SJSA1 (cell line): ENCODE measurements around the gene ZXDC. TPM values are rescaled to one million over a fixed set of nuclear protein-coding genes. Genes with fewer than 3 reads are reported as not detected.

Experiments used
- DNase-seq, 2 experiments: peaks; one replicate each; pipeline ENCODE4 v3.0.0-alpha.2; 2015 to 2020; ENCODE audit warnings: low spot score in 2 of 2, low read depth in 1 of 2
- H3K27ac ChIP-seq: fragments of 250-450 bp; sonication (Bioruptor Pico); 2 replicates; pipeline ENCODE4 v1.5.1; 2020; ENCODE audit warnings: mild to moderate bottlenecking, moderate library complexity
- H3K27me3 ChIP-seq: fragments of 250-450 bp; sonication (Bioruptor Pico); replicated peaks from 2 replicates; pipeline ENCODE4 v1.5.1; 2020; ENCODE audit warnings: mild to moderate bottlenecking, moderate library complexity
- H3K36me3 ChIP-seq: fragments of 250-450 bp; sonication (Bioruptor Pico); 2 replicates; pipeline ENCODE4 v1.5.1; 2020; ENCODE audit warnings: mild to moderate bottlenecking
- H3K4me1 ChIP-seq: fragments of 250-450 bp; sonication (Bioruptor Pico); replicated peaks from 2 replicates; pipeline ENCODE4 v1.6.1; 2021; ENCODE audit warnings: mild to moderate bottlenecking
- H3K4me3 ChIP-seq: fragments of 250-450 bp; sonication (Bioruptor Pico); 2 replicates; pipeline ENCODE4 v1.5.1; 2020; ENCODE audit warnings: mild to moderate bottlenecking
- H3K9me3 ChIP-seq: fragments of 250-450 bp; sonication (Bioruptor Pico); replicated peaks from 2 replicates; pipeline ENCODE4 v1.5.1; 2020; ENCODE audit warnings: mild to moderate bottlenecking
- total RNA-seq: library from RNA; depleted of rRNA; stranded (reverse); fragments of >200 nt; shearing (Covaris generic); gene quantifications from 2 replicates; pipeline ENCODE4 v1.2.3, GENCODE V29; 2014

The ZXDC gene
- total RNA-seq, 1 experiment from 2014 or later = 14.0 TPM

DNA sequence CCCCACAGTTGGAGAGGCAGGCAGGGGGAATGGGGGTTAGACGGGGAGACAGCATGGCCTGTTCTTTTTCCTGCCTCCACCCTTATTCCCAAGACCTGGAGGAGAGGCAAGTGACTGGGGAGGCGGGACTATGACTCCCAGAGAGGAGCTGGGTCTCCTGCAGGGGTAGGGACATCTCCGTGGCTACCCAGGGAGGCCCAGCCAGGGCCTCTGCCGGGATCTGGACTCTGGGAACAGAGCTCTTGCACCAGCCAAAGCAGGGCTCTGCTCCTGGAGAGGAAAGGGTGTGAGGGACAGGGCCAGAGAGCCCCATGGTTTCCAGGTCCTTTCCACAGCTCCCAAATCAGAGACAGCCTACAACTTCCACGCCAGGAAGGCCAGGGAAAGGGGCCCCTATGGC, 58.2 kb downstream of the ZXDC start:
- Histone ChIP-seq H3K36me3 (no peaks in the 10 kb centered on the region), H3K27me3 (no peaks in the 10 kb centered on the region; the same call in 1 of the 2 replicates), H3K4me3 (no peak overlapping the region), H3K27ac (no peak overlapping the region), H3K9me3 (no peaks in the 10 kb centered on the region), H3K4me1 (no peaks in the 10 kb centered on the region)
- DNase-seq = no peak

DNA sequence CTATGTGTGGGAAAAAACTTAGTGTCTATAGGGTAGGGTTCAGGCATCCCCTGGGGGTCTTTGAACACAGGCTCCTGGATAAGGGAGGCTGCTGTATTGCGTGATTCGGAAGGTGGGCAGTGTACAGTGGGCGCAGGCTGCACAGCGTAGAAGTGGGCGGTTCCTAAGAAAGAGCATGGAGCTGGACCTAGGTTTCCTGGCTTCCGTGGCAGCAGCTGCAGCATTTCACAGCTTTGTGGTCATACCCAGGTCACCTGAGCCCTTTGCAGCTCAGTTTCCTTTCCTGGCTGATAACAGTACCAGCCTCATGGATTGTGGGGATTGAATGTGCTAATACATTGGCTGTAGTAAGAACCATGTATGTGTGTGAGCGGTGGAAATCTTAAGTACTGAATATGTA, 58.7 kb downstream of the ZXDC start:
- Histone ChIP-seq H3K27me3 (no peaks in the 10 kb centered on the region; the same call in 1 of the 2 replicates), H3K4me3 (no peak overlapping the region), H3K36me3 (no peaks in the 10 kb centered on the region), H3K9me3 (no peaks in the 10 kb centered on the region), H3K27ac (no peak overlapping the region), H3K4me1 (no peaks in the 10 kb centered on the region)
- DNase-seq = no peak

DNA sequence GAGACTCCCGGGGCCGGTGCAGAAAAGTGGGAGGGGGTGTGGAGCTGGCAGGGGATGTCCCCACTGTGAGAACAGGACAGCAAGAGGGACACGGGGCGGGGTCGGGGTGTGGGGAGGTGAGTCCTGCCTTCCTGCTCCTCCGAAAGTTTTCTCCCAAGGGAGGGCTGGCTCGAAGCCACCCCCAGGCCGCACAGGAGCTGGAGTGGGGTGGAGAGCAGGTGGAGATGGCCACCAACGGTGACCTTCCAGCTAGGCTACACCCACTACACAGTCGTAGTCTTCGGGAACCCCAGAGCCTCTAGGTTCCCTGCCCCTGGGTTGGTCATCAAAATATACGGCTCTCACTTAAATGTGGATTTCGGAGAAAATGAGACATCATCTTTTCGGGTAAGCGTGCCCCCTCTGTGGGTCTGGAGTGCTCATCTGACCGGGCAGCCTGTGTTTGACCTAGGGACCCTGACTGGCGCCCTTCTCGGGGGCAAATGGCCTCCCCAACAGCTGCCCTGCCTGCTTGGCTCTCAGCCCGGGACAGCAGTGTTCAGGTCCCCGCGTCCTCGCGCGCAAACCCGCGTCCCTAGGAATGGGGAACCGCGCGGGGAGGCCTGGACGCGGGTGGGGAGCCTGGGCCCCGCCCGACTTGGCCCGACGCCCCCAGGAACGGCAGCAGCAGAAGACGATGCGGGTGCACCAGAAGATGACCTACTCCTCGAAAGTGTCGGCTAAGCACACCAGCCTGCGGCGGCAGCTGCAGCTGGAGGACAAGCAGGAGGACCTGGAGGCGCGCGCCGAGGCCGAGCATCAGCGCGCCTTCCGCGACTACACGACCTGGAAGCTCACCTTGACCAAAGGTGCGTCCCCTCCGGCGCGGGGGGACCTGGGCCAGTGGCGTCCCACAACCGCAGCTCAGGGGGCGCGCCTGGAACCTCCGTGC, 59.8 kb downstream of the ZXDC start:
- no peak overlapping the region for H3K4me3 ChIP-seq
- peak in 1 of 2 experiments; percentile 34 for DNase-seq
- H3K27me3 ChIP-seq = no peaks in the 10 kb centered on the region; the same call in 1 of the 2 replicates
- H3K4me1 ChIP-seq = no peaks in the 10 kb centered on the region
- H3K36me3 ChIP-seq = no peaks in the 10 kb centered on the region
- H3K27ac ChIP-seq = no peak overlapping the region
- no peaks in the 10 kb centered on the region for H3K9me3 ChIP-seq

- peaks cover 3% of the 10 kb centered on the region; the same call in 1 of the 2 replicates for H3K27me3 ChIP-seq
- DNase-seq = peak in 1 of 2 experiments; percentile 35
- no peaks in the 10 kb centered on the region for H3K4me1 ChIP-seq
Observed at GRCh38 chr3:126414961-126415660, 60.6 kb downstream of the ZXDC start.

GRCh38 chr3:126414406-126414805, 61.3 kb downstream of the ZXDC start:
- Histone ChIP-seq H3K36me3 (no peaks in the 10 kb centered on the region), H3K27ac (no peak overlapping the region), H3K27me3 (peaks cover 3% of the 10 kb centered on the region; the same call in 1 of the 2 replicates), H3K4me3 (no peak overlapping the region), H3K4me1 (no peaks in the 10 kb centered on the region), H3K9me3 (no peaks in the 10 kb centered on the region)
- no peak for DNase-seq

More at GRCh38 chr3:126414961-126415660, 60.6 kb downstream of the ZXDC start:
- no peak overlapping the region for H3K27ac ChIP-seq
- H3K36me3 ChIP-seq = no peaks in the 10 kb centered on the region
- no peaks in the 10 kb centered on the region for H3K9me3 ChIP-seq
- H3K4me3 ChIP-seq = no peak overlapping the region

GRCh38 chr3:126413693-126414080, 62.0 kb downstream of the ZXDC start:
- no peaks in the 10 kb centered on the region for H3K36me3 ChIP-seq
- peak in 1 of 2 experiments; percentile 24 for DNase-seq
- H3K27ac ChIP-seq = no peak overlapping the region
- no peaks in the 10 kb centered on the region for H3K4me1 ChIP-seq
- H3K9me3 ChIP-seq = no peaks in the 10 kb centered on the region
- peaks cover 3% of the 10 kb centered on the region; the same call in 1 of the 2 replicates for H3K27me3 ChIP-seq
- no peak overlapping the region for H3K4me3 ChIP-seq

GRCh38 chr3:126412841-126413692, 62.6 kb downstream of the ZXDC start:
- Histone ChIP-seq H3K27me3 (peaks cover 3% of the 10 kb centered on the region; the same call in 1 of the 2 replicates), H3K27ac (no peak overlapping the region), H3K4me1 (no peaks in the 10 kb centered on the region), H3K4me3 (no peak overlapping the region), H3K9me3 (no peaks in the 10 kb centered on the region), H3K36me3 (no peaks in the 10 kb centered on the region)
- no peak for DNase-seq

DNA sequence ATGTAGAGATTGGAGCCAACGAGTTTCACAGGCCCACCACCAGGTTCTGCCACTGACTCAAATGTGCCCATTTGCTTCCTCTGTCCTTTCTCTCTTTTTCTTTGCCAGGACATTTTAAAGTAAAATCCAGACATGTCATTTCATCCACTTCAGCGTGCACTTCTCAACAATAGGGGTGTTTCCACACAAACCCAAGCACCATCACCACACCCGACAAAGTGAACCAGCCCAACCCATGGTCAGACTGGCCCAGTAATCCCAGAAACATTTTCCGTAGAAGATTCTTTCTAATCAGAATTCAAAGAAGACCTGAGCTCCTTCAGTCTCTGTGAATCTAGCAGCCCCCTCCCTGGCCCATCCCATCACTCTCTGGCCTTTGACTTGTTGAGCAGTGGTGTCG, 67.6 kb downstream of the ZXDC start:
- Histone ChIP-seq H3K27ac (no peak overlapping the region), H3K9me3 (no peaks in the 10 kb centered on the region), H3K4me3 (no peak overlapping the region), H3K27me3 (peaks cover 14% of the 10 kb centered on the region), H3K4me1 (no peaks in the 10 kb centered on the region), H3K36me3 (no peaks in the 10 kb centered on the region)
- no peak for DNase-seq

GRCh38 chr3:126407412-126408044, 68.2 kb downstream of the ZXDC start:
- H3K36me3 ChIP-seq = no peaks in the 10 kb centered on the region
- peaks cover 14% of the 10 kb centered on the region for H3K27me3 ChIP-seq
- no peaks in the 10 kb centered on the region for H3K4me1 ChIP-seq
- H3K4me3 ChIP-seq = no peak overlapping the region
- H3K9me3 ChIP-seq = no peaks in the 10 kb centered on the region
- DNase-seq = peak in 1 of 2 experiments; percentile 22
- no peak overlapping the region for H3K27ac ChIP-seq

DNA sequence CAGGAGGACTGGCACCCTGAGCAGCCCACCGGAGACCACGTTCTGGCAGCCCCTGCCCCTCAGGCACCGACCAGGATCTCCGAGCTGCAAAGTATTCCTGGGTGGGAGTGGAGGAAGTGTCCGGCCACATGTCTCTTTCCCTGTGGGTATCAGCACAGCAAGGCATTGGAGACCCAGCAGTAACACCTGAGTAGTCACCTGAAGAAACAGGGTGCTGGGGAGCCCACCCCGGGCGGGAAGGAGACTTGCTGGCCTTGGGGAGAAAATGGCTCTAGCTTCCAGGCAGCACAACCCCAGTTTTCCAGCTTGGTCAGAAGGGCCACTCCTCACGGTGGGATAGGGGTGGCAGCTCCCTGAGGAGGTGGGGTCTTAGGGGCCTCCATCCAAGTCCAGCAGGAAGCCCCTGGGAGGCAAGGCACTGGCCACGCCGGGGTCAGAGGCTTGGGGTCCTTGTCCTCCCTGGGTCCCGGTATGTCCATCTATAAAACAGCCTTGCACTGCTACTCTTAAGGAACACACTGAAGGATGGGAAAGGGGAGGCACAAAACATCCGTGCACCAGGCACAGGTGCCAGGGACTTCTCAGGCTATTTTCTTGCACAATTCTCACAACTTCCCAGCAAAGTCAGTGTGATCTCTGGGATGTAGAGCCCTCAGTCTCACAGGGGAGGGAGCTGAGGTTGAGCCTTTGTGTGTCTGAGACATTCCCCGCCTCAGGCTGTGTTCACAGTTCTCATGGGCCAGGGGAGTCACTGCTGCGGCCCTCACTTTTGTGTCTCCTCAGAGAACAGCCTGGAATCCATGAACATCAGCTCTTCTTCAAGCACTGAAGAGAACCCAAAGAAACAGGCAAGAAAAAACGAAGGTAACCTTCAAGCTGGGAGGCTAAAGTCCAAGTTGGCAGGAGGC, 69.0 kb downstream of the ZXDC start:
- Histone ChIP-seq H3K9me3 (no peaks in the 10 kb centered on the region), H3K36me3 (no peaks in the 10 kb centered on the region), H3K4me3 (no peak overlapping the region), H3K4me1 (no peaks in the 10 kb centered on the region), H3K27ac (no peak overlapping the region), H3K27me3 (peaks cover 14% of the 10 kb centered on the region)
- peak in 1 of 2 experiments; percentile 21 for DNase-seq

DNA sequence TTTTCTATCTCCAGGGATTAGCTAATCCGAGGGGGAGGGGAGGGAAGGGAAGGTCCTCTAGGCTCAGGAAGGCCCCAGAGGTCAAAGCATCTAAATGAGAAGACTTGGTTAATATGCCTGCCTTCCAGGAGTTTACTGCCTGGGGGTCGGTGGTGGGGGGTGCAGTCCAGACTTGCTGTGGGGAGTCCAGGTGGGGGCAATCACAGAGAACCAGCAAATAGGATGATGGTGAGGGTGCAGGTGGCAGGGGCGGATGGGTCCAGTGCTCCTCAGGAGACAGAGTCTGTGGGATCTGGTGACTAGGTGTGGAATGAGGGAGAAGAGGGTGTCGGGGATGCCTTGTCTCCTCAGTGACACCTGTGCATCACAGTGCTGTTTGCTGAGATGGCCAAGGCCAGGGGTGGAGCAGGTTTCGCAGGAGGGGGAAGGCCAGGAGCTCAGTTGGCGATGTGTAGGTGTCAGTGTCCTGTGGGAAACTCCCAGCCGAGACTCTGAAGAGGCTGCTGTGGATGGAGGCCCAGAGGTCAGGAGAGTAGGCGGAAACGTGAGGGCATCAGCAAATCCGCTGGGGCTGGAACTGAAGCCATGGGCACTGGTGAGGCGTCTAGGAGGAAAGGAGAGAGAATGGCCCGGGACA, 72.9 kb downstream of the ZXDC start:
- DNase-seq = peak in 1 of 2 experiments; percentile 24
- Histone ChIP-seq H3K36me3 (no peaks in the 10 kb centered on the region), H3K4me3 (no peak overlapping the region), H3K27me3 (peaks cover 9% of the 10 kb centered on the region), H3K27ac (no peak overlapping the region), H3K4me1 (no peaks in the 10 kb centered on the region), H3K9me3 (no peaks in the 10 kb centered on the region)

GRCh38 chr3:126402178-126402577, 73.5 kb downstream of the ZXDC start:
- H3K36me3 ChIP-seq = no peaks in the 10 kb centered on the region
- peaks cover 3% of the 10 kb centered on the region for H3K27me3 ChIP-seq
- no peak for DNase-seq

More at GRCh38 chr3:126402178-126402577, 73.5 kb downstream of the ZXDC start:
- H3K9me3 ChIP-seq = no peaks in the 10 kb centered on the region
- H3K4me3 ChIP-seq = no peak overlapping the region
- no peak overlapping the region for H3K27ac ChIP-seq
- no peaks in the 10 kb centered on the region for H3K4me1 ChIP-seq
